Effector CD8-positive, alpha-beta T cell (primary cell): Measurements from ENCODE around the gene TMEM184B.
"Not testable (repeated sequence)": the region's sequence is repeated elsewhere in the genome, so short reads cannot be mapped to it uniquely, and the experiment has no call there.

Source experiments
- DNase-seq: peaks from one replicate; lab custom pipeline; 2025; lab: John Stamatoyannopoulos, UW

The TMEM184B gene

GRCh38 chr22:38181453-38182200 is 91.2 kb downstream of the TMEM184B start, which contains the start of gene PLA2G6:
PLA2G6 (minus strand) TSS chr22:38181830; CDS start chr22:38169426, 12,404 bp downstream.
- DNase-seq: peak; percentile 93

- no peak for DNase-seq
Observed at GRCh38 chr22:38180841-38181452, 91.9 kb downstream of the TMEM184B start.

- DNase-seq: not testable (repeated sequence)
Observed at GRCh38 chr22:38178605-38178937, 94.2 kb downstream of the TMEM184B start.

- no peak for DNase-seq
Observed at GRCh38 chr22:38177926-38178604, 94.7 kb downstream of the TMEM184B start.

GRCh38 chr22:38177571-38177925 is 95.3 kb downstream of the TMEM184B start:
- DNase-seq: not testable (repeated sequence)

- no peak for DNase-seq
Observed at GRCh38 chr22:38177044-38177443, 95.8 kb downstream of the TMEM184B start.

GRCh38 chr22:38176170-38176741 is 96.6 kb downstream of the TMEM184B start:
- DNase-seq: no peak

GRCh38 chr22:38175206-38176118 is 97.3 kb downstream of the TMEM184B start:
- DNase-seq: no peak

- DNase-seq: no peak
Observed at GRCh38 chr22:38174626-38175025, 98.2 kb downstream of the TMEM184B start.

- DNase-seq: no peak
Observed at GRCh38 chr22:38173641-38173906, 99.2 kb downstream of the TMEM184B start.

GRCh38 chr22:38172832-38173640 is 99.8 kb downstream of the TMEM184B start:
- no peak for DNase-seq

GRCh38 chr22:38171927-38172831 is 100.6 kb downstream of the TMEM184B start:
- no peak for DNase-seq

GRCh38 chr22:38170469-38170868 is 102.3 kb downstream of the TMEM184B start:
- DNase-seq: no peak
